Osteoblast (primary cell): ENCODE data around the gene RASIP1. TPM values are rescaled to one million over a fixed set of nuclear protein-coding genes. Genes with fewer than 3 reads are reported as not detected.
"Not testable (repeated sequence)": the region's sequence is repeated elsewhere in the genome, so short reads cannot be mapped to it uniquely, and the experiment has no call there.

Source experiments
- DNase-seq: peaks from one replicate; pipeline ENCODE4 v3.0.0; 2011; ENCODE audit warnings: low spot score, mixed read lengths; ENCODE audit not compliant: insufficient read length; ENCODE audit errors: missing footprints
- H2AFZ ChIP-seq: 2 replicates; pipeline ENCODE4 v1.6.0; 2011; ENCODE audit warnings: mild to moderate bottlenecking, low read length
- H3K27ac ChIP-seq: 2 replicates; pipeline ENCODE4 v1.5.1; 2011; ENCODE audit warnings: mild to moderate bottlenecking, low read depth, low read length, moderate library complexity
- H3K27me3 ChIP-seq: 2 replicates; pipeline ENCODE4 v1.6.0; 2012; ENCODE audit warnings: mild to moderate bottlenecking, control low read depth, inconsistent platforms, low read length, moderate library complexity; ENCODE audit not compliant: insufficient read depth
- H3K36me3 ChIP-seq: 2 replicates; pipeline ENCODE4 v1.5.1; 2011; ENCODE audit warnings: mild to moderate bottlenecking, low read length, control low read depth, moderate library complexity; ENCODE audit not compliant: insufficient read depth
- H3K4me1 ChIP-seq: 2 replicates; pipeline ENCODE4 v1.5.1; 2011; ENCODE audit warnings: mild to moderate bottlenecking, low read length, control low read depth, moderate library complexity; ENCODE audit not compliant: insufficient read depth
- H3K4me2 ChIP-seq: 2 replicates; pipeline ENCODE4 v1.6.0; 2011; ENCODE audit warnings: mild to moderate bottlenecking, low read length; ENCODE audit not compliant: insufficient read depth
- H3K4me3 ChIP-seq: fragments of 200-600 bp; sonication (generic); 3 replicates; pipeline ENCODE4 v1.5.1; 2012; ENCODE audit warnings: mild to moderate bottlenecking, low read length, inconsistent platforms; ENCODE audit not compliant: insufficient read depth
- H3K79me2 ChIP-seq: 2 replicates; pipeline ENCODE4 v1.6.0; 2012; ENCODE audit warnings: mild to moderate bottlenecking, low read length, control low read depth, inconsistent platforms; ENCODE audit not compliant: insufficient read depth
- H3K9me3 ChIP-seq: 2 replicates; pipeline ENCODE4 v1.5.1; 2011; ENCODE audit warnings: low read depth, low read length, control low read depth
- H4K20me1 ChIP-seq: 2 replicates; pipeline ENCODE4 v1.6.0; 2012; ENCODE audit warnings: mild to moderate bottlenecking, low read length, control low read depth; ENCODE audit not compliant: insufficient read depth
- CTCF ChIP-seq: IDR thresholded peaks from 2 replicates; pipeline ENCODE4 v1.5.1; 2011; ENCODE audit warnings: mild to moderate bottlenecking, low read depth, low read length, moderate library complexity; ENCODE audit errors: extremely low read depth
- total RNA-seq: library from RNA; depleted of rRNA; stranded (reverse); fragments of >200 nt; gene quantifications from 2 replicates; pipeline ENCODE4 v1.2.3, GENCODE V29; 2012

The RASIP1 gene
- total RNA-seq, 1 donor, result 3.6 TPM

- peak; percentile 78 for DNase-seq
- H3K27me3 ChIP-seq, result peaks cover 14% of the 10 kb centered on the region
- H2AFZ ChIP-seq, result peak overlapping the region; percentile 59
- TF ChIP-seq CTCF, result no peak
- H3K4me2 ChIP-seq, result peak overlapping the region; percentile 32
- no peaks in the 10 kb centered on the region for H3K9me3 ChIP-seq
- H3K4me3 ChIP-seq, result peak overlapping the region; percentile 51
- peaks cover 10% of the 10 kb centered on the region for H3K4me1 ChIP-seq
- H3K36me3 ChIP-seq, result no peaks in the 10 kb centered on the region
- H4K20me1 ChIP-seq, result no peaks in the 10 kb centered on the region
- no peak overlapping the region for H3K27ac ChIP-seq
- H3K79me2 ChIP-seq, result no peaks in the 10 kb centered on the region
These were observed 43.9 kb downstream of the RASIP1 start for GRCh38 chr19:48696353-48697010.

DNA sequence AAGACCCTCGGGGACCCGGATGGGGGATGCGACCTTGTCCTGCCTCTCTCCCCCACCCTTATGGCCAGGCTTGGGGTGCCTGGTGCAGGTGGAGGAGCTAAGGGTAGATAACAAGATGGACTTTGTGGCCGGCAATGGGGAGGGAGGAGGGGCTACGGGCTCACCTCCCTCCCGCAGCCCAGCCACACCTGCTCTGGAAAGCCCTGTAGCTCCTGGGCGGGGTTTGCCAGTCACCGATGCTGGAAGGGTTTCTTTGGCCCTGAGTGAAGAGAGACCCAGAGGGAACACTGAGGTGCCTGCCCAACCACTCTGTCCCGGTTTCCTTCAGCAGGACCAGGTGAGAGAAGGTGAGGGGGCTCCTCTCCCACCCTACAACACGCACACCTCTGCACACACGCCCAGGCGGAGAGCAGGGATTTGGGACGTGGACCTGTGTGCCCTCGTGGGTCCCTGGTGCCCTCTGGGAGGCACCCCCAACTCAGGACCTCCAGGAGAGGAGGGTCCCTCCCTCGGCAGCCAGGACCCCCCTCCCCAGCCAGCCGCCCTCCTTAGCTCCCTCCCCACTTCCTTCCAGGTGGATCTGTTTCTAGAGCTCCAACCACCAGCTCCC lies 44.6 kb downstream of the RASIP1 start, which contains the start of gene FUT2:
Gene FUT2 (plus strand): TSS at position 229 of the 610 bp plus-strand sequence. CDS start 6,986 bp downstream, outside the sequence.
- H3K4me1 ChIP-seq, result peaks cover 10% of the 10 kb centered on the region
- peak within 1 kb of the TSS; percentile 51 for H3K4me3 ChIP-seq
- H3K4me2 ChIP-seq, result peak within 1 kb of the TSS; percentile 32
- no peak within 1 kb of the TSS for H3K27ac ChIP-seq
- H3K79me2 ChIP-seq, result no peaks in the 10 kb centered on the region
- peak within 1 kb of the TSS; percentile 59 for H2AFZ ChIP-seq
- no peaks in the 10 kb centered on the region for H4K20me1 ChIP-seq
- H3K36me3 ChIP-seq, result no peaks in the 10 kb centered on the region
- no peak for TF ChIP-seq CTCF
- H3K9me3 ChIP-seq, result no peaks in the 10 kb centered on the region
- DNase-seq, result peak; percentile 89
- H3K27me3 ChIP-seq, result peaks cover 14% of the 10 kb centered on the region

DNA sequence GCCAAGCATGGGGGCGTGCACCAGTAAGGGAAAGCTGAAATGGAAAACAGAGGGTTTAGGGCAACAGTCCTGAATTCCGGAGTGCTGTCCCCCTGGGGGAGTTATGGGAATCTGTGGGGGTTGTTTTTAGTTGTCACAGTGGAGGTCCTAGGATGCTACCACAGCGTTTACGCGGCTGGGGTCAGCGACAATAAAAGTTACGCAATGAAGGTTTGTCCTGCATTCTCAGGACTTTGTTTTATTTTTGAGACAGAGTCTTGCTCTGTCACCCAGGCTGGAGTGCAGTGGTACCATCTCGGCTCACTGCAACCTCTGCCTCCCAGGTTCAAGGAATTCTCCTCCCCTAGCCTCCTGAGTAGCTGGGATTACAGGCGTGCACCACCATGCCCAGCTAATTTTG lies 46.8 kb downstream of the RASIP1 start:
- H2AFZ ChIP-seq, H3K9me3 ChIP-seq, DNase-seq, H3K4me1 ChIP-seq, H3K4me2 ChIP-seq, H3K4me3 ChIP-seq, H3K36me3 ChIP-seq, H3K79me2 ChIP-seq, H3K27ac ChIP-seq, H4K20me1 ChIP-seq: not testable (repeated sequence)
- H3K27me3 ChIP-seq, result peaks cover 14% of the 10 kb centered on the region

DNA sequence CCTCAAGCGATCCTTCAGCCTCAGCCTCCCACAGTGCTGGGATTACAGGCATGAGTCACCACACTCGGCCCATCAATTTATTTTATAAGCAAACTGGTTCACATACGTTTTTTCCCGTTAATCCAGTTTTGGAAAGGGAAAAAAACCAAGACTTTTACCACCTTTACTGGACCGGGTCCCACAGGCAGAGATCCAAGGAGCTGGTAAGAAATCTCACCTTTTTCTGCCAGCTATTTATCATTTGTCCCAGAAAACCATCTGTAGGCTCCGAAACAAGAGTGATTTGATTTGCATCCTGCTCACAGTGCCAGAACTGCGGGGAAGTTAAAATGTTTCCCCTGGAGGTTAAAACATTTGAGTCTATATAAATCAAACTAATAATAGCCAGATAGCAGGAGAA lies 51.0 kb downstream of the RASIP1 start:
- DNase-seq, result no peak

More for the DNA sequence above, 51.0 kb downstream of the RASIP1 start:
- Histone ChIP-seq H3K9me3 (no peaks in the 10 kb centered on the region), H4K20me1 (no peaks in the 10 kb centered on the region), H3K4me3 (no peak overlapping the region), H3K79me2 (no peaks in the 10 kb centered on the region), H3K4me1 (no peaks in the 10 kb centered on the region), H3K27ac (no peak overlapping the region), H2AFZ (no peak overlapping the region), H3K36me3 (no peaks in the 10 kb centered on the region), H3K27me3 (no peaks in the 10 kb centered on the region), H3K4me2 (no peak overlapping the region)
- TF ChIP-seq CTCF, result no peak
